ENCODE results near the gene TSC2. TPM values are rescaled to one million over a fixed set of nuclear protein-coding genes. Genes with fewer than 3 reads are reported as not detected.

Gene TSC2
- total and polyA plus RNA-seq, 2 experiments from 2014 or later = 52.2 to 53.7 TPM

DNA sequence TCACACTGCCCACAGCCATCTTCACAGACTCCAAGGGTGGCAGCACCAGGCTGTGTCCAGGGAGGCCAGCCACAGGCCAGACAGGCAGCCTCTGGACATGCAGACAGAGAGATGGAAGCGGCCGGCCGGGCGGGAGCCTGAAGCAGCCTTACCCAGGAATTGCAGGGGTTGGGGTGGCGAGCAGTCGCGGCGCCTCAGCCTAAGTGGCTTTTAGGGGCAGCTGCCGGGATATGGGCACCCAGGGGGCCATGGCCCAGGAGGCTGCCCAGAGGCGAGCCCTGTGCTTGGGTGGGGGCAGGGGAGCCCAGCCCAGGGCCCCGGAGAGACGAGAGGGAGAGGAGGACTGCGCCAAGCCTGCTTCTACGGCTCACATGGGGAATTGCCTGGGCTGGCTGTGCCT, 22.5 kb upstream of the TSC2 start:
- H3K27me3 ChIP-seq (replicated peaks; ENCODE audit: insufficient read depth) = no peaks in the 10 kb centered on the region; the same call in 1 of the 2 replicates
- no peaks in the 10 kb centered on the region for H4K20me1 ChIP-seq (ENCODE audit: insufficient read depth)
- in situ Hi-C loops (cut with MboI) = loop anchor here (10.0 kb wide), 1 partner anchor 120 kb away; the partner anchor contains the start of gene RAB26

DNA sequence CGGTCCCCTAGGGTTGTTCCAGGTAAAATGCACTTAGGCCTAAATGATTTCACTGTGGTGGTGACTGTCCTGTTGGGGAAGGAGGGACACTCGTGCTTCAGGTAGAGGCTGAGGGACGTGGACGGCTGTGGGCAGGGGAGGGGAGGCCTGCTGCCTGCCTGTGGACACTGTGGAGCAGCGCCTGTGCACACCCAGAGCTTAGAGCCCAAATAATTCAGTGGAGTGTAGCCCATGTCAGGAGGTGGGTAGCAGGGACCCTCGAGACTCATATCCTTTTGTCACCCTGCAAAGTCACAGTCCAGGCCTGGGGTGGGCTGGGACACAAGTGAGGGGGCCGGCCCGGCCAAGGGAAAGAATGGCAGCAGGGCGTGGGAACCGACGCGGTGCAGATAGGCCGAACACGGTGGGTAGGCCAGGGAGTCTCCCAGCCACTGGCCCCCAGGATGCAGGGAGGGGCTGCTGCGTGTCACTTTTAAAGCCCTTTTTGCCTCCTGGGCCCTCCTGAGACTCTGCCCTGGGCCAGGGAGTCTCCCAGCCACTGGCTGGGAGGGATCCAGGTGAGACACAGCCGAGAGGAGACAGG, 21.8 kb upstream of the TSC2 start:
- H3K79me2 ChIP-seq (ENCODE audit: insufficient read depth) = no peaks in the 10 kb centered on the region
- H3K9me3 ChIP-seq (ENCODE audit: low read depth) = no peaks in the 10 kb centered on the region
- H3K4me1 ChIP-seq (ENCODE audit: insufficient read depth) = no peaks in the 10 kb centered on the region
- H3K9ac ChIP-seq = no peak overlapping the region
- no peaks in the 10 kb centered on the region for H3F3A ChIP-seq (ENCODE audit: insufficient read depth)
- no peak overlapping the region for H3K27ac ChIP-seq
- DNase-seq = no peak
- H3K36me3 ChIP-seq (ENCODE audit: low read depth) = no peaks in the 10 kb centered on the region
- no peaks in the 10 kb centered on the region for H4K20me1 ChIP-seq (ENCODE audit: insufficient read depth)
- no peak overlapping the region for H3K4me3 ChIP-seq
- H3K4me2 ChIP-seq (ENCODE audit: unreplicated experiment) = no peak overlapping the region
- in situ Hi-C loops (cut with MboI) = loop anchor here (10.0 kb wide), 1 partner anchor 119 kb away; the partner anchor contains the start of gene RAB26
- no peaks in the 10 kb centered on the region; the same call in 1 of the 2 replicates for H3K27me3 ChIP-seq (replicated peaks; ENCODE audit: insufficient read depth)
- no peak overlapping the region for H2AFZ ChIP-seq
- H3K9me2 ChIP-seq (ENCODE audit: insufficient read depth) = no peaks in the 10 kb centered on the region
- TF ChIP-seq EZH2 (IDR thresholded peaks at IDR 0.05; ENCODE audit: insufficient read depth, poor library complexity, severe bottlenecking) (no peak), EZH2phosphoT487 (IDR thresholded peaks at IDR 0.05; ENCODE audit: insufficient read depth, low read depth) (no peak)
- WGBS, 2 experiments (ENCODE audit: low coverage in 1 of 2, low lambda C conversion rate in 2 of 2, missing lambda C conversion rate in 2 of 2) = 92 to 94% methylated on average over 16 of the region's 16 CpGs

More for the DNA sequence above, 22.5 kb upstream of the TSC2 start:
- H3K4me1 ChIP-seq (ENCODE audit: insufficient read depth) = no peaks in the 10 kb centered on the region
- no peak overlapping the region for H3K4me3 ChIP-seq
- no peaks in the 10 kb centered on the region for H3K9me2 ChIP-seq (ENCODE audit: insufficient read depth)
- H3K9me3 ChIP-seq (ENCODE audit: low read depth) = no peaks in the 10 kb centered on the region
- no peaks in the 10 kb centered on the region for H3K36me3 ChIP-seq (ENCODE audit: low read depth)
- H3K9ac ChIP-seq = no peak overlapping the region
- no peaks in the 10 kb centered on the region for H3F3A ChIP-seq (ENCODE audit: insufficient read depth)
- H2AFZ ChIP-seq = no peak overlapping the region
- no peaks in the 10 kb centered on the region for H3K79me2 ChIP-seq (ENCODE audit: insufficient read depth)
- WGBS, 2 experiments (ENCODE audit: low coverage in 1 of 2, low lambda C conversion rate in 2 of 2, missing lambda C conversion rate in 2 of 2) = 91 to 95% methylated on average over 12 to 14 of the region's 14 CpGs
- TF ChIP-seq EZH2 (IDR thresholded peaks at IDR 0.05; ENCODE audit: insufficient read depth, poor library complexity, severe bottlenecking) (no peak), EZH2phosphoT487 (IDR thresholded peaks at IDR 0.05; ENCODE audit: insufficient read depth, low read depth) (no peak)
- no peak for DNase-seq
- no peak overlapping the region for H3K4me2 ChIP-seq (ENCODE audit: unreplicated experiment)
- H3K27ac ChIP-seq = no peak overlapping the region

- peak within 1 kb of the TSS; percentile 61 for H2AFZ ChIP-seq
Observed at GRCh38 chr16:2026461-2027023, 21.2 kb upstream of the TSC2 start, which contains the start of gene NHERF2. Gene NHERF2, plus strand, starts transcription at chr16:2026902. Its CDS starts 104 bp downstream, at chr16:2027006.

GRCh38 chr16:2027024-2028010, 20.5 kb upstream of the TSC2 start:
- peak overlapping the region; percentile 61 for H2AFZ ChIP-seq
- peak; percentile 72 for DNase-seq
- no peaks in the 10 kb centered on the region for H3F3A ChIP-seq (ENCODE audit: insufficient read depth)
- H3K27ac ChIP-seq = no peak overlapping the region
- no peaks in the 10 kb centered on the region for H3K79me2 ChIP-seq (ENCODE audit: insufficient read depth)
- H3K9me3 ChIP-seq (ENCODE audit: low read depth) = no peaks in the 10 kb centered on the region
- H3K9me2 ChIP-seq (ENCODE audit: insufficient read depth) = no peaks in the 10 kb centered on the region
- H3K27me3 ChIP-seq (replicated peaks; ENCODE audit: insufficient read depth) = no peaks in the 10 kb centered on the region
- no peaks in the 10 kb centered on the region for H3K36me3 ChIP-seq (ENCODE audit: low read depth)
- H3K4me3 ChIP-seq = peak overlapping the region; percentile 73
- no peaks in the 10 kb centered on the region for H3K4me1 ChIP-seq (ENCODE audit: insufficient read depth)
- in situ Hi-C loops (cut with MboI) = loop anchor here (10.0 kb wide), 1 partner anchor 117 kb away; the partner anchor contains the start of gene RAB26
- peak overlapping the region; percentile 46 for H3K9ac ChIP-seq
- TF ChIP-seq EZH2phosphoT487 (IDR thresholded peaks at IDR 0.05; ENCODE audit: insufficient read depth, low read depth) = no peak
- TF ChIP-seq EZH2 (IDR thresholded peaks at IDR 0.05; ENCODE audit: insufficient read depth, poor library complexity, severe bottlenecking) = no peak
- no peaks in the 10 kb centered on the region for H4K20me1 ChIP-seq (ENCODE audit: insufficient read depth)
- H3K4me2 ChIP-seq (ENCODE audit: unreplicated experiment) = peak overlapping the region; percentile 77
- WGBS, 2 experiments (ENCODE audit: low coverage in 1 of 2, low lambda C conversion rate in 2 of 2, missing lambda C conversion rate in 2 of 2) = 8 to 11% methylated on average over 28 to 41 of the region's 76 CpGs

More at GRCh38 chr16:2026461-2027023, 21.2 kb upstream of the TSC2 start, which contains the start of gene NHERF2:
- Histone ChIP-seq H3K4me1 (ENCODE audit: insufficient read depth) (no peaks in the 10 kb centered on the region), H3K27me3 (replicated peaks; ENCODE audit: insufficient read depth) (no peaks in the 10 kb centered on the region), H3K4me2 (ENCODE audit: unreplicated experiment) (peak within 1 kb of the TSS; percentile 77), H3F3A (ENCODE audit: insufficient read depth) (no peaks in the 10 kb centered on the region), H3K9me2 (ENCODE audit: insufficient read depth) (no peaks in the 10 kb centered on the region), H3K27ac (no peak within 1 kb of the TSS), H4K20me1 (ENCODE audit: insufficient read depth) (no peaks in the 10 kb centered on the region), H3K79me2 (ENCODE audit: insufficient read depth) (no peaks in the 10 kb centered on the region), H3K9me3 (ENCODE audit: low read depth) (no peaks in the 10 kb centered on the region), H3K36me3 (ENCODE audit: low read depth) (no peaks in the 10 kb centered on the region), H3K4me3 (peak within 1 kb of the TSS; percentile 73), H3K9ac (peak within 1 kb of the TSS; percentile 46)
- in situ Hi-C loops (cut with MboI) = loop anchor here (10.0 kb wide), 1 partner anchor 118 kb away; the partner anchor contains the start of gene RAB26
- DNase-seq = peak; percentile 53
- 9 to 50% methylated on average over 11 to 49 of the region's 59 CpGs for WGBS, 2 experiments (ENCODE audit: low coverage in 1 of 2, low lambda C conversion rate in 2 of 2, missing lambda C conversion rate in 2 of 2)
- no peak for TF ChIP-seq EZH2 (IDR thresholded peaks at IDR 0.05; ENCODE audit: insufficient read depth, poor library complexity, severe bottlenecking)
- no peak for TF ChIP-seq EZH2phosphoT487 (IDR thresholded peaks at IDR 0.05; ENCODE audit: insufficient read depth, low read depth)
